DMS 273 (cell line): ENCODE results near the gene CD2AP.
"Not testable (repeated sequence)": the region's sequence is repeated elsewhere in the genome, so short reads cannot be mapped to it uniquely, and the experiment has no call there.

ENCODE experiments used
- DNase-seq: peaks from one replicate; lab custom pipeline; 2025; ENCODE audit not compliant: unreplicated experiment; lab: John Stamatoyannopoulos, UW

The CD2AP gene, protein sequence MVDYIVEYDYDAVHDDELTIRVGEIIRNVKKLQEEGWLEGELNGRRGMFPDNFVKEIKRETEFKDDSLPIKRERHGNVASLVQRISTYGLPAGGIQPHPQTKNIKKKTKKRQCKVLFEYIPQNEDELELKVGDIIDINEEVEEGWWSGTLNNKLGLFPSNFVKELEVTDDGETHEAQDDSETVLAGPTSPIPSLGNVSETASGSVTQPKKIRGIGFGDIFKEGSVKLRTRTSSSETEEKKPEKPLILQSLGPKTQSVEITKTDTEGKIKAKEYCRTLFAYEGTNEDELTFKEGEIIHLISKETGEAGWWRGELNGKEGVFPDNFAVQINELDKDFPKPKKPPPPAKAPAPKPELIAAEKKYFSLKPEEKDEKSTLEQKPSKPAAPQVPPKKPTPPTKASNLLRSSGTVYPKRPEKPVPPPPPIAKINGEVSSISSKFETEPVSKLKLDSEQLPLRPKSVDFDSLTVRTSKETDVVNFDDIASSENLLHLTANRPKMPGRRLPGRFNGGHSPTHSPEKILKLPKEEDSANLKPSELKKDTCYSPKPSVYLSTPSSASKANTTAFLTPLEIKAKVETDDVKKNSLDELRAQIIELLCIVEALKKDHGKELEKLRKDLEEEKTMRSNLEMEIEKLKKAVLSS

GRCh38 chr6:47477497-47478232 is at the start of gene CD2AP:
CD2AP (plus strand) TSS chr6:47477789; CDS start chr6:47478245, 456 bp downstream.
- DNase-seq, result peak; percentile 94

DNA sequence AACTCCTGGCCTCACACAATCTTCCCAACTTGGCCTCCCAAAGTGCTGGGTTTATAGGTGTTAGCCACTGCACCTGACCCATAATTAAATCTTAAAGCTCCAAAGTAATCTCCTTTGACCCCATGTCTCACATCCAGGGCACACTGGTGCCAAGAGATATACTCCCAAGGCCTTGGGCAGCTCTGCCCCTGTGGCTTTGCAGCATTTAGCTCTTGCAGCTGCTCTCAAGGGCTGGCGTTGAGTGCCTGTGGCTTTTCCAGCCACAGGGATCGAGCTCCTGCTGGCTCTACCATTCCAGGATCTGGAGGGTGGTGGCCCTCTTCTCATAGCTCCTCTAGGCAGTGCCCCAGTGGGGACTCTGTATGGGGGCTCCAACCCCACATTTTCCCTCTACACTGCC is 49.3 kb upstream of the CD2AP start:
- no peak for DNase-seq

DNA sequence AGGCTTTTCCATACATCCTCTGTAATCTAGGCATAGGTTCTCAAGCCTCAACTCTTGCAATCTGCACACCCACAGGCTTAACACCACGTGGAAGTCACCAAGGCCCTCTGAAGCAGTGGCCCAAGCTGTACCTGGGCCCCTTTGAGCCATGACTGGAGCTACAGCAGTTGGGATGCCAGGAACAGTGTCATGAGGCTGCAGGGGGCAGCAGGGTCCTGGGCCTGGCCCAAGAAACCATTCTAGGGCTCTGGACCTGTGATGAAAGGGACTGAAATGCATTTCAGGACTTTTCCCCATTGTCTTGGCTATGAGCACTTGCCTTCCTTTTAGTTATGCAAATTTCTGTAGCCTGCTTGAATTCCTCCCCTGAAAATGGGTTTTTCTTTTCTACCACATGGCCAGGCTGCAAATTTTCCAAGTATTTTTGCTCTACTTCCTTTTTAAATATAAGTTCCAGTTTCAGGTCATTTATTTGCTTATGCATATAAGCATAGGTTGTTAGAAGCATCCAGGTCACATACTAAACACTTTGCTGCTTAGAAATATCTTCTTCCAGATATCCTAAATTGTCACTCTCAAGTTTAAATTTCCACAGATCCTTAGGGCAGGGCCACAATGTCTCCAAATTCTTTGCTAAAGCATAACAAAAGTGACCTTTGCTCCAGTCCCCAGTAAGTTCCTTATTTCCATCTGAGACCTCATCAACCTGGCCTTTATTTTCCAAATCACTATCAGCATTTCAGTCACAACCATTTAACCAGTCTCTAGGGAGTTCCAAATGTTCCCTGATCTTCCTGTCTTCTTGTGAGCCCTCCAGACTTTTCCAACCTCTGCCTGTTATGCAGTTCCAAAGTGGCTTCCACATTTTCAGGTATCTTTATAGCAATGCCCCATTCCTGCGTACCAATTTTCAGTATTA is 48.6 kb upstream of the CD2AP start:
- no peak for DNase-seq

DNA sequence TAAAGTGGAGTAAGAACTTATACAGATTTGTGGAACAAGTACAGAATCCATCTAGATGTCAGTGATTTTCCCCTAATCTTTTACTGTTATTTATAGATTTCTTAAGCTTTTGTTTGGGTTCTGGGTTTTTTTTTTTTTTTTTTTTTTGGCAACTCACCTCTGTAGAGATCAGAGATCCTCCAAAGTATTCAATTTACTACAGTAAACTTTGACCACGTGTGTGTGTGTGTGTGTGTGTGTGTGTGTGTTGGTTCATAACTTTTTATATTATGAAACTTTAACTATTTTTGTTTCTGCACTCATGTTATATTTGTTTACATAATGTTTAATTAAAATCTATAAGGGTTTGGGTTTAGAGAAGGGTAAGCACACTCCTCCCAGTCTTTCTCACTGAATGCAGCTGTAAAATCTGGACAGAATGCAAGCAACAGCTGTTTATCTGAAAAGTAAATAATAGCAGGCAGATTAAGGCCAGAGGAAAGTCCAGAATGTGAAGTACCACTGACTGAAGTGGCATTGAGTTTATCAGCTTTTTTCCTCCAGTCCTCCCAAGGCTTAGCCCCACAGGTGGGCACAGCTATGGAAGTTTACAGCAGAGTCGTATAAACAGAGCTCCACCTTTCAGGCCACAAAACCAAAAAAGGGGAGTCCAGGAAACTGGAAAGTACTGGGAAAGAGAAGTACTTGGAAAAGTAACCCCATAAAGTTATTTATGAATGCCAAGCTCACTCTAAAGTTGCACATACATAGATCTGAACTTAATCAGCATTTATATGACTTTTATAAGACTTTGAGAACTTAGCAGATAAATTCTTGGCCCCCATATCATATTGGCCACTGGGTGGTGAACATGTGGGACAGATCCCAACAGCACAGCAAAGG is 43.0 kb upstream of the CD2AP start:
- peak; percentile 46 for DNase-seq

- DNase-seq, result no peak
These were observed 42.4 kb upstream of the CD2AP start for GRCh38 chr6:47435254-47435612.

GRCh38 chr6:47437592-47437991 is 40.0 kb upstream of the CD2AP start:
- DNase-seq, result no peak

DNA sequence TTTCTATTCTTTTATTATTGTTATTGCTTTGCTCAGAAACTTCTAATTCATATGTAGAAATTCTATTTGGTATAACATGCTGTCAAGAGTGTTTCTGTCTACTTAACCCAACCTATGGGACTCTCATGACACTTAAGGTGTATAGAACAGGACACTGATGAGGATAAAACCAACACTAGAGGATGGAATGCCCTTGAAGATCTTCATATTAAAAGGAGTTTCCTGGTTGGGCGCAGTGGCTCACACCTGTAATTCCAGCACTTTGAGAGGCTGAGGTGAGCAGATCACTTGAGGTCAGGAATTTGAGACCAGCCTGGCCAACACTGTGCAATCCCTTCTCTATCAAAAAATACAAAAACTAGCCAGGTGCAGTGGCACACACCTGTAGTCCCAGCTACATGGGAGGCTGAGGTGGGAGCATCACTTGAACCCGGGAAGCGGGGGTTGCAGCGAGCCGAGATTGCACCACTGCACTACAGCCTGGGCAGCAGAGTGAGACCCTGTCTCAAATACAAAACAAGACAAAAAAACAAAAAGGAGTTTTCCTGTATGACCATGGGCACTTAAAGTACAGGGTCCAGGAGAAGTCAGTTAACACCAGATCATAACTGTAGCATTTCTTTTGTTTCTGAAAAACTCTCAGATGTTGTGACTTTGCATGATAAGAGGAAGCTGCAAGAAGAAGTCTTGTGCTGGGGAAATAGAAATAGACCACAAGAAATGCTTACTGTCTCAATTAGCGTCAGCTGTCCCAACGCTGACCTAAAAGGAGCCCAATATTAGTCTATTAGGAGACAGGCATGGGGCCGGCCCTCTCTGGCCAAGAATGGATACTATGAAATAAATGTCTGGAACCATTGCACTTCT is 38.9 kb upstream of the CD2AP start:
- DNase-seq, result no peak

DNA sequence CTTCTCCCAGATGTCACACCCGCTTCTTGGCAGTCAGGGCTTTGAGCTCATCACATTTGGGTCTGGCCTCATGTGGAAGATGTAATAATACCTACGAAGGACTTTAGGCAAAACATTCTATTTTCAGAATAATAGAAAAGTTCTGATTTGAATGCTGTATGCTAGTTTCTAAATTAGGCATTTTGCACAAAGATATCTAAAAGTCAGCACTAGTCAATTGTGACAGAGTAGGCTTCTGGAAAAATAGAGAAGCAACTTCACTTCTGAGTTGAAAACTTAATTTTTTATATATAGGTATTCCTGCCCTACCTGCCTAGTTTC is 38.3 kb upstream of the CD2AP start:
- no peak for DNase-seq

GRCh38 chr6:47440719-47441118 is 36.9 kb upstream of the CD2AP start:
- no peak for DNase-seq

GRCh38 chr6:47444964-47445363 is 32.6 kb upstream of the CD2AP start:
- DNase-seq, result not testable (repeated sequence)

DNA sequence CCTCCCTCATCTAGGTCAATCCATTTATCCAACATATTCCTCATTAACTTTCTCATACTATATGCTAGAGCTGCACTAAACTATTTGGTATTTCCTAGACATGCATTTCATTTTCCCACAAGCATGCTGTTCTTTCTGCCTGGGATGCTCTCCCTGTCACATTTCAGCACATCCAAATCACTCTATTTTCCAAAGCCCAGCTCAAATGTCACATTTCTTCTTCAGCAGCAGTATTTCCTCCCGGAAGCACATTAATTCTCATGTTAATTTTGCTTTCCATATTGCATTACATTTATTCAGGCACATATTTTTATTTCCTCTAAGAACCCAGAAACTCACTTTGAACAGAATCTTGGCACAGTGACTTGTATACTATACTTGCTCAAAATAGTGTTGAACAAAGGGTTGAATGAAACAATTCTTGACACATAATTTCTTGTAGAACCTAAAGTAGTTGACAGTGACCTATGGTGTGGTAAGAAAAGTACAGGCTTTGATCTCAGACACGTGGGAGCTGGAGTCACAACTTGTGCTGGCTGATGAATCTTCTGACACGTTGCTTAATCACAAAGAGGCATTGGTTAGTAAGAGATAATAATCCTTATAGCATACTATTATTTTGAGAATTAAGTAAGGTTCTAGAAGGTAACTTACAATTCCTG is 30.8 kb upstream of the CD2AP start:
- no peak for DNase-seq

DNA sequence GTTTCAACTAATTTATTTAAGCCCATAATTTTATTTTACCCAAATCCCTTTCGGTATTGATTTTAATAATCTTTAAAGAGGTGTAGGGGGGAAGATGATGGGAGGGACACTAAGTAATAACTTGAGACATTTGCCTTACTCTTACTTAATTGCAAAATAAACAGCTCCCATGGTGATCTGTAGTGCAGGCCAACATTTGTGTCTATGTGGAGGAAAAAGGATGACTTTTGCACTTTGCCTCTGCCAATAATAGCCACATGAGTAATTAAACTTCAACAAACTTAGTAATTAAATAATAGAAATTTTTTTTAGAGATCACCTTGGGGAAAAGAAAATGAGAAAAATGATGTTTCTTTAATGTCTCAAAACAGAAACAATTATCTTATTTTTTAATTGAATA is 29.9 kb upstream of the CD2AP start:
- no peak for DNase-seq

- DNase-seq, result no peak
These were observed 26.4 kb upstream of the CD2AP start for GRCh38 chr6:47451162-47451561.

DNA sequence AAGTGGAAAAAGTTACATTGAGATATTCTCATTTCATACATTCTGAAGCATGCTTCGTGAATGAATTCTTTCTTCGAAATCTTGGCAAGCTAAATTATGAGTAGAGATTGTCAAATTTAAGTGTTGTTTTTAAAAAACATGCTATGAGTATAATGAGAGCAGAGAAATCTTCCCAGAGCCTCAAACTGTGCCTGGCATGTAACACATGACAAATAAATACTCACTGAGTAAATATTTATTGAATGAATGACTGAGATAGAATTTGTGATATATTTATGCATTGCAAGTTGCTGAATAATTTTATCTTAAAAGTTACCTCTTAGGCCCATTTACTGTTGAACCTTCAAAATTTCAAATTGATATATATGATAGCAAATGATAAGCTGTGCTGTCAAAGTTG is 24.7 kb upstream of the CD2AP start:
- DNase-seq, result no peak

DNA sequence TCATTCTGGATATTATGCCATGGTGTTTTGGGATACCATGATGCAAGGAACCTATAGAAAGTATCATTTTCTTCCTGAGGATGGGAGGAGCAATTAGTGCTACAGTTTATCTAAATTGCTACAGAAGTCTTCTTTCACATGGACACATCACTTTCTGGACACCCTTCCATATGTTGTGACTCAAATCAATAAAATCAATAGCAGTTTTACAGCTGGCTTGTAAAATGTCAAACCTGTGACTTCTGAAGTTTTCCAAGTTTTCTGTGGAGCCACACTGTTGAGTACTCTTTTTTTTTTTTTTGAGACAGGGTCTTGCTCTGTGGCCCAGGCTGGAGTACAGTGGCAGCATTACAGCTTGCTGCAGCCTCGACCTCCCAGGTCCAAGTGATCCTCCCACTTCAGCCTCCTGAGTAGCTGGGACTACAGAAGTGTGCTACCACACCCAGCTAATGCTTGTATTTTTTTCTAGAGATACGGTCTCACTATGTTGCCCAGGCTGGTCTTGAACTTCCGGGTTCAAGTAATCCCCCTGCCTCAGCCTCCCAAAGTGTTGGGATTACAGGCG is 24.1 kb upstream of the CD2AP start:
- DNase-seq, result no peak

DNA sequence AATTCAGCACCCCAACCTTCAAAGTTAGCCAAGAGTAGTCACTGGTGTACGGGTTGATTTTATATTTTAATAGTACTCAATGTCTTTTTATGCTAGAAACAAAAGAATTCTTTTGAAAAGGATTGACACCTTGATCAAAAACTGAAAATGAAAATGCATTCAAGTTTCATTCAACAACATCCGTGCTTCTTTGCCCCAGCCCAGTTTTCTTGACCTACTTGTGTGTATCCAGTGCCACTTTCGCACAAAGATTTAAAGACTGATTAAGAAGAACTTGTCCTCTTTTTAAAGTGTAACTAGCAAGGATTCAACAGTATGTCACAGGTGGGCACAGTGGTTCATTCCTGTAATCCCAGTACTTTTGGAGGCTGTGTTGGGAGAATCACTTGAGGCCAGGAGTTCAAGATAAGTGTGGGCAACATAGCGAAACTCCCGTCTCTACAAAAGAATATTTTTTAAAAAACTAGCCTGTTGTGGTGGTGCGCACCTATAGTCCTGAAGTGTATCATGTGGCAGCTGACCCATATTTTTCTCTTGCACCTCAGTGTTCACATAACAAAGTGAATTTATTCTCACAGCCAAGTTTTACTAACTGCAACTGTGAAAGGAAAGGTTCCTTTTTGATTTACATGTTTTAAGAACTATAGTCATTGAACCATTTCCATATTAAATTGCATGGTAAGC is 22.7 kb upstream of the CD2AP start:
- no peak for DNase-seq

DNA sequence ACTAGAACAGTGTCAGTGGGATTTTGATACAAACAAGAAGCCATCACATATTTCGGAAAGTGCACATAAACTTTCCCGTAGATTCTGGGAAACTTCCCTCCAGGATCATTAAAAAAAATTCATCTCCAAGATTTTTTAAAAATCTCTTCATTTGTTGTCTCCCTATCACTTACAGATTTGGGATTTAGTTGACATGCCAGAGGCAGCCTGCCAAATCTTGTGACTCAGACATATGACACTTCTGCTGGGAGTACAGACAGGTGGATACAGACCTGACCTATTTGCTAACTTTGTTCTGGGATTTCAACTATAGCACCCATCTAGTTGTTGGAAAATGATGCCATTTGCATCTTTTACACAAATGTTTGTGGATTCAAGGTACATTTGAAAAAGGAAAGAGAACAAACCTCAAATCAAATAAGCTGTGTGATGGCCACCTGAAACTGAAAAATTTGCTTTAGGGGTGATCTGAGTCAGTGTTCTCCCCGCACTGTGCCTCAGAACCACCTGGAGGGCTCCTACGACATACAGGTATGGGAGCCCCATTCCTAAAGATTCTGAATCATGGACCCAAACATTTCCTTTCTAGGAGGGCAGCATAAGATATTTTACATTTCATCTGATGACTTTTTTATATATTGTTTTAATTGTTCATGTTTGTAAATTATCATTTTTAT is 21.9 kb upstream of the CD2AP start:
- DNase-seq, result peak; percentile 25
